H1 (cell line): ENCODE measurements around the gene NEU4. TPM values are rescaled to one million over a fixed set of nuclear protein-coding genes. Genes with fewer than 3 reads are reported as not detected.

Experiments used
- BRCA1 ChIP-seq: IDR thresholded peaks from 2 replicates; pipeline ENCODE4 v1.6.1; 2012; ENCODE audit warnings: low read depth, low read length, improper control_type of control experiment
- CTCF ChIP-seq, 3 experiments: IDR thresholded peaks; 1 replicate in 2 of 3; 2 replicates in 1 of 3; pipeline versions ENCODE4 v1.5.1 to v1.6.1; 2011; ENCODE audit warnings: low read length in 3 of 3, mild to moderate bottlenecking in 3 of 3, inconsistent platforms in 2 of 3, low read depth in 1 of 3, moderate library complexity in 1 of 3; ENCODE audit not compliant: insufficient read depth in 1 of 3; ENCODE audit errors: control extremely low read depth in 1 of 3
- FOSL1 ChIP-seq: IDR thresholded peaks from 2 replicates; pipeline ENCODE4 v1.6.1; 2011; ENCODE audit warnings: mild to moderate bottlenecking, low read depth, low read length, moderate library complexity; ENCODE audit not compliant: insufficient read depth
- JUND ChIP-seq: IDR thresholded peaks from 2 replicates; pipeline ENCODE4 v1.6.1; 2011; ENCODE audit warnings: mild to moderate bottlenecking, improper control_type of control experiment, low read length
- polyA plus RNA-seq, 7 experiments: library from polyadenylated mRNA; depleted of rRNA in 3 of 7; stranded (reverse) in 5 of 7; unstranded in 2 of 7; fragments of >200 nt in 5 of 7; fragments of 200-250 nt in 2 of 7; gene quantifications; 1 replicate in 5 of 7; 2 replicates in 1 of 7; 4 replicates in 1 of 7; pipeline versions ENCODE4 v1.2.1 to v1.2.3, GENCODE V29; 2011 to 2013; ENCODE audit warnings: missing spikeins in 2 of 7, mixed read lengths in 2 of 7
- total RNA-seq: library from RNA; stranded (reverse); fragmentation: NEBNext Ultra II Directional; extraction: Animal tissue kit (Norgen Biotek cat#: 25700); gene quantifications from 2 replicates; pipeline ENCODE4 v1.2.1, GENCODE V29; 2021

Gene NEU4
- total and polyA plus RNA-seq, 2 of the 8 experiments (the other 6 are each of a cell fraction or from before 2014, with no cell fraction given), result 0.32 to 0.50 TPM

DNA sequence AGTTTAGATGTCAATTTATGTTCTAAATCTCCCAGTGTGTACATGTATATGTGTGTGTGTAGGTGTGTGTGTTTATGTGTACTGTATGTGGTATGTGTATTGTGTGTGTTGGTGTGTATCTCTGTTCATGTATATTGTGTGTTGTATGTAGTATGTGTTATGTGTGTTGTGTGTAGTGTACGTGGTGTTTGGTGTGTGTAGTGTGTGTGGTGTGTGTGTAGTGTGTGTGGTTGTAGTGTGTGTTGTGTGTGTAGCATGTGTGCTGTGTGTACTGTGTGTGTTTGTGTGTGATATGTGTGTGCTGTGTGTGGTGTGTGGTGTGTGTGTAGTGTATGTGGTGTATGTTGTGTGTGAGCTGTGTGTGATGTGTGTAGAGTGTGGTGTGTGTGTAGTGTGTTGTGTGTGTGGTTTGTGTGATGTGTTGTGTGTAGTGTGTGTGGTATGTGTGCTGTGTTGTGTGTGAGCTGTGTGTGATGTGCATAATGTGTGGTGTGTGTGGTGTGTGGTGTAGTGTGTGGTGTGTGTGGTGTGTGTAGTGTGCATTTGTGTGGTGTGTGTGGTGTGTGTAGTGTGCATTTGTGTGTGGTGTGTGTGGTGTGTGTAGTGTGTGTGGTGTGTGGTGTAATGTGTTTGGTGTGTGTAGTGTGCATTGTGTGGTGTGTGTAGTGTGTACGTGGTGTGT lies 55.3 kb downstream of the NEU4 start (continued):
- TF ChIP-seq CTCF (IDR thresholded peaks at IDR 0.05; ENCODE audit: control extremely low read depth in 1 of 3, insufficient read depth in 1 of 3, low read depth in 1 of 3, low read length in 3 of 3), result no peak
- no peak for TF ChIP-seq JUND
- TF ChIP-seq FOSL1, result no peak
- TF ChIP-seq BRCA1, result no peak
